ENCODE data around the gene TMEM163. TPM values are rescaled to one million over a fixed set of nuclear protein-coding genes. Genes with fewer than 3 reads are reported as not detected.

TMEM163 gene
- total RNA-seq, 2 experiments from 2014 or later: 0.51 TPM; not detected in 1

DNA sequence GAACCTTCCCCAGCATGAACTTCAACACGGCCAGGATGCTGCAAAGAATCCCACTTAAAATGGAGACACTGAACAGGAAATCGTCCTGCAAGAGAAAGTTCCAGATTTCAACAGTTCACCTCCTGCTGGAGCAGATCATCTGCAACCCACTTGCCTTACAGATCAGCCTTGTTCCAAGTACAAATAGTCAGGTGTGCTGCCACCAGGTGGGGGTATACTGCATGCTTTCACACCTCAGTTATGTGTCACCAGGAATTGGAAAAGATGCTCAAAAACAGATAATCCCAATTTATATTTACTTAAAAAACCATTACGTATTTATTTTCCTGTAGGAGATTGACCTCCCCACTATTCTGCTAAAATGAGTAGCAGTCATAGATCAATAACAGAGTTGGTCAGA, 252.7 kb downstream of the TMEM163 start:
- H3K4me1 ChIP-seq (ENCODE audit: insufficient read depth, low read length, poor library complexity, severe bottlenecking): no peaks in the 10 kb centered on the region
- H3K9me3 ChIP-seq (ENCODE audit: low read length): no peaks in the 10 kb centered on the region
- TF ChIP-seq, protein P1, sequence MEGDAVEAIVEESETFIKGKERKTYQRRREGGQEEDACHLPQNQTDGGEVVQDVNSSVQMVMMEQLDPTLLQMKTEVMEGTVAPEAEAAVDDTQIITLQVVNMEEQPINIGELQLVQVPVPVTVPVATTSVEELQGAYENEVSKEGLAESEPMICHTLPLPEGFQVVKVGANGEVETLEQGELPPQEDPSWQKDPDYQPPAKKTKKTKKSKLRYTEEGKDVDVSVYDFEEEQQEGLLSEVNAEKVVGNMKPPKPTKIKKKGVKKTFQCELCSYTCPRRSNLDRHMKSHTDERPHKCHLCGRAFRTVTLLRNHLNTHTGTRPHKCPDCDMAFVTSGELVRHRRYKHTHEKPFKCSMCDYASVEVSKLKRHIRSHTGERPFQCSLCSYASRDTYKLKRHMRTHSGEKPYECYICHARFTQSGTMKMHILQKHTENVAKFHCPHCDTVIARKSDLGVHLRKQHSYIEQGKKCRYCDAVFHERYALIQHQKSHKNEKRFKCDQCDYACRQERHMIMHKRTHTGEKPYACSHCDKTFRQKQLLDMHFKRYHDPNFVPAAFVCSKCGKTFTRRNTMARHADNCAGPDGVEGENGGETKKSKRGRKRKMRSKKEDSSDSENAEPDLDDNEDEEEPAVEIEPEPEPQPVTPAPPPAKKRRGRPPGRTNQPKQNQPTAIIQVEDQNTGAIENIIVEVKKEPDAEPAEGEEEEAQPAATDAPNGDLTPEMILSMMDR (conservative IDR thresholded peaks at IDR 0.05; ENCODE audit: low read length): peak; percentile 86
- no peak for TF ChIP-seq EZH2phosphoT487 (IDR thresholded peaks at IDR 0.05; ENCODE audit: borderline replicate concordance, low read depth, low read length)
- no peaks in the 10 kb centered on the region for H3K79me2 ChIP-seq (ENCODE audit: insufficient read depth, low read depth, low read length)
- H3K4me3 ChIP-seq (ENCODE audit: low read depth, low read length, poor library complexity, severe bottlenecking): no peak overlapping the region
- no TSS peak for BruUV-seq (replicated peaks)
- ChIA-PET POLR2A (no interaction called here), CTCF (ENCODE audit: unreplicated experiment) (no interaction called here)
- no peaks in the 10 kb centered on the region for H4K20me1 ChIP-seq (ENCODE audit: insufficient read depth, low read length)
- no peak overlapping the region for H2AFZ ChIP-seq (ENCODE audit: low read length)
- intact Hi-C loops (cut with micrococcal nuclease; ENCODE audit: unreplicated experiment): loop anchor here (10.0 kb wide), 1 partner anchor 309 kb away; no protein-coding TSS in a partner anchor
- H3K4me2 ChIP-seq (ENCODE audit: low read length): no peak overlapping the region
- H3K36me3 ChIP-seq (ENCODE audit: insufficient read depth, low read length): no peaks in the 10 kb centered on the region
- peak; percentile 65 for DNase-seq (ENCODE audit: low spot score)
- H3K9me2 ChIP-seq (ENCODE audit: insufficient read depth, low read length): no peaks in the 10 kb centered on the region
- H3K27ac ChIP-seq (ENCODE audit: low read depth, low read length, poor library complexity, severe bottlenecking): no peak overlapping the region

DNA sequence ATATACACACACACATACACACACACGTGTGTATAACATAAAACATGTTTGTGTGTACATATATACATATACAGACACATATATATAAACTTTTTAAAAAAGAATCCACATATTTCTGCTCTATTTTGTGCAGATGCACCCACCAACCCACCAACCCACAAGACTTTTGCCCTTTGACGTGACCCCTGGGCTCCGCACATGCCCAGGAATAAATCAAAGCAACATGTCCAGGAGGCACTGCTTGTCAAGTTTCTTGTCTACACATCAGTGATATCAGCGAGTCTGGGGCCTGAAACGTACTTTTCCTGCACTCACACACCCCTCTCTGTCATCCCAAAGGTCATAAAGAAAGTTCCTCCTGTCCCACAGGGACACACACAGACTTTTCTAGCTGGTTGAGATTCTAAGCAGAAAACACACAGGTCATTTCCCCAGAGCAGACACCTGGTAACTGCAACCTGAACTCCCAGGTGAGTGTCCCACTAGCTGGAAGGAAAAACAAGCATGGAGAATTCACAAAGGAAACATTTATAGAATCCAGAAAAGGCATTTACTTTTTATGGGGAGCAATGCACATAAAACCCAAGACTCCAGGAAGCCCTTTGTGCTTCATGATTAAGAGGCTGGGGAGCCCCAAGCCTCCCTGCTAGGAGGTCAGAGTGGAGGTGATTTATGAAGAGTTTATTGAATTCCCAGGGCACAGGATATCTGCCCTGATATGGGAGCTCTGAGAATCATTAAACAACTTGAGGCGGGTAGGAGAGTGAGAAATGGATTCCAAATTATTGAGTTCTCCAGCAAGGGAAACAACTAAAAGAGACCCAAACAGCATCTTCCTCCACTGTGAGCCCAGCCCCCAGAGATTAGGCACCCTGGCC, 253.3 kb downstream of the TMEM163 start:
- Histone ChIP-seq H3K9me3 (ENCODE audit: low read length) (no peaks in the 10 kb centered on the region), H2AFZ (ENCODE audit: low read length) (no peak overlapping the region), H3K4me1 (ENCODE audit: insufficient read depth, low read length, poor library complexity, severe bottlenecking) (no peaks in the 10 kb centered on the region), H3K4me3 (ENCODE audit: low read depth, low read length, poor library complexity, severe bottlenecking) (no peak overlapping the region), H3K27ac (ENCODE audit: low read depth, low read length, poor library complexity, severe bottlenecking) (no peak overlapping the region), H3K9me2 (ENCODE audit: insufficient read depth, low read length) (no peaks in the 10 kb centered on the region), H3K4me2 (ENCODE audit: low read length) (no peak overlapping the region), H4K20me1 (ENCODE audit: insufficient read depth, low read length) (no peaks in the 10 kb centered on the region), H3K79me2 (ENCODE audit: insufficient read depth, low read depth, low read length) (no peaks in the 10 kb centered on the region), H3K36me3 (ENCODE audit: insufficient read depth, low read length) (no peaks in the 10 kb centered on the region)
- DNase-seq (ENCODE audit: low spot score): no peak
- ChIA-PET CTCF (ENCODE audit: unreplicated experiment) (no interaction called here), POLR2A (interaction anchor here (0.6 kb wide), 1 partner anchor 342 kb away, joined by 3 read pairs; no protein-coding TSS in a partner anchor)
- intact Hi-C loops (cut with micrococcal nuclease; ENCODE audit: unreplicated experiment): loop anchor here (10.0 kb wide), 1 partner anchor 309 kb away; no protein-coding TSS in a partner anchor
- TF ChIP-seq, protein P1 (conservative IDR thresholded peaks at IDR 0.05; ENCODE audit: low read length): no peak
- TF ChIP-seq EZH2phosphoT487 (IDR thresholded peaks at IDR 0.05; ENCODE audit: borderline replicate concordance, low read depth, low read length): no peak
- BruUV-seq (replicated peaks): no TSS peak

DNA sequence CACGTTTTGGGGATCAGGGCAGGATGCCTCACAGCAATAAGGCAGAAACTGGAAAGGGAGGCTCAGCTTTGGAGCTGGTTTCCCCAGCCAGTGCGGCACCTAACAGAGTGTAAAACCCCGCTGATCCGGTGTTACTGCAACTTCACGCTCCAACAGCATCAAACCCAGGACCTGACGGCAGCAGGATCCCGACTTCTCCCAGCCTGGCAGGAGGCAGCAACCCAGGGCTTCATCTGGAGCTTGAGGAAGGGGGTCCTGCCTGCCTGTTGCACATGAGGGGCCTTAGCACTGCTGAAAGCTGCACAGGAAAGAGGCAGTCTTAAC, 255.1 kb downstream of the TMEM163 start:
- no peaks in the 10 kb centered on the region for H4K20me1 ChIP-seq (ENCODE audit: insufficient read depth, low read length)
- no peaks in the 10 kb centered on the region for H3K4me1 ChIP-seq (ENCODE audit: insufficient read depth, low read length, poor library complexity, severe bottlenecking)
- H3K9me3 ChIP-seq (ENCODE audit: low read length): no peaks in the 10 kb centered on the region
- no peaks in the 10 kb centered on the region for H3K9me2 ChIP-seq (ENCODE audit: insufficient read depth, low read length)
- H2AFZ ChIP-seq (ENCODE audit: low read length): no peak overlapping the region
- H3K36me3 ChIP-seq (ENCODE audit: insufficient read depth, low read length): no peaks in the 10 kb centered on the region
- intact Hi-C loops (cut with micrococcal nuclease; ENCODE audit: unreplicated experiment): loop anchor here (10.0 kb wide), 1 partner anchor 311 kb away; no protein-coding TSS in a partner anchor
- no peak overlapping the region for H3K27ac ChIP-seq (ENCODE audit: low read depth, low read length, poor library complexity, severe bottlenecking)
- no TSS peak for BruUV-seq (replicated peaks)
- H3K4me3 ChIP-seq (ENCODE audit: low read depth, low read length, poor library complexity, severe bottlenecking): no peak overlapping the region
- no peaks in the 10 kb centered on the region for H3K79me2 ChIP-seq (ENCODE audit: insufficient read depth, low read depth, low read length)
- no peak overlapping the region for H3K4me2 ChIP-seq (ENCODE audit: low read length)
- TF ChIP-seq, protein P1 (conservative IDR thresholded peaks at IDR 0.05; ENCODE audit: low read length): no peak
- no peak for TF ChIP-seq EZH2phosphoT487 (IDR thresholded peaks at IDR 0.05; ENCODE audit: borderline replicate concordance, low read depth, low read length)
- no peak for DNase-seq (ENCODE audit: low spot score)
- POLR2A ChIA-PET: no interaction called here
- CTCF ChIA-PET (ENCODE audit: unreplicated experiment): interaction anchor here (0.6 kb wide), 1 partner anchor 356 kb away, joined by 3 read pairs; no protein-coding TSS in a partner anchor

All from OCI-LY7 (cell line).